Mesendoderm (in vitro differentiated cells): ENCODE data around the gene WNT9B.

Experiments
- DNase-seq: peaks from one replicate; pipeline ENCODE4 v3.0.0; 2013
- H2AK5ac ChIP-seq: 2 replicates; pipeline ENCODE4 v1.6.1; 2013; ENCODE audit warnings: low read length, inconsistent platforms
- H2BK120ac ChIP-seq: 2 replicates; pipeline ENCODE4 v1.6.1; 2013; ENCODE audit warnings: low read depth, mild to moderate bottlenecking, low read length, moderate library complexity, mixed read lengths
- H2BK15ac ChIP-seq: replicated peaks from 2 replicates; pipeline ENCODE4 v1.6.1; 2013; ENCODE audit warnings: low read depth, mild to moderate bottlenecking, moderate library complexity
- H2BK5ac ChIP-seq: 2 replicates; pipeline ENCODE4 v1.6.1; 2013; ENCODE audit warnings: low read length, inconsistent platforms
- H3K18ac ChIP-seq: 2 replicates; pipeline ENCODE4 v1.6.1; 2013; ENCODE audit warnings: mild to moderate bottlenecking, low read length, mixed read lengths
- H3K23ac ChIP-seq: one replicate; pipeline ENCODE4 v1.6.1; 2013; ENCODE audit warnings: low read length
- H3K27ac ChIP-seq: 2 replicates; pipeline ENCODE4 v1.5.1; 2013; ENCODE audit warnings: low read depth, mild to moderate bottlenecking, inconsistent platforms, low read length, moderate library complexity
- H3K27me3 ChIP-seq: 2 replicates; pipeline ENCODE4 v1.6.1; 2013; ENCODE audit warnings: low read length, control low read depth, mild to moderate bottlenecking, inconsistent platforms; ENCODE audit not compliant: insufficient read depth, poor library complexity
- H3K36me3 ChIP-seq: 2 replicates; pipeline ENCODE4 v1.6.1; 2013; ENCODE audit warnings: low read length, inconsistent platforms; ENCODE audit not compliant: control insufficient read depth, insufficient read depth
- H3K4ac ChIP-seq: one replicate; pipeline ENCODE4 v1.6.1; 2013; ENCODE audit warnings: low read depth, mild to moderate bottlenecking, low read length, moderate library complexity
- H3K4me1 ChIP-seq: 2 replicates; pipeline ENCODE4 v1.6.1; 2013; ENCODE audit warnings: low read depth, low read length, inconsistent platforms; ENCODE audit not compliant: control insufficient read depth
- H3K4me2 ChIP-seq: 2 replicates; pipeline ENCODE4 v1.6.1; 2013; ENCODE audit warnings: low read length
- H3K4me3 ChIP-seq: 2 replicates; pipeline ENCODE4 v1.5.1; 2013; ENCODE audit warnings: mild to moderate bottlenecking, low read length
- H3K56ac ChIP-seq: one replicate; pipeline ENCODE4 v1.6.1; 2013; ENCODE audit warnings: low read length
- H3K79me1 ChIP-seq: 2 replicates; pipeline ENCODE4 v1.6.1; 2013; ENCODE audit warnings: low read length, inconsistent platforms
- H3K79me2 ChIP-seq: 2 replicates; pipeline ENCODE4 v1.6.1; 2013; ENCODE audit warnings: mild to moderate bottlenecking, low read length; ENCODE audit not compliant: control insufficient read depth, insufficient read depth
- H3K9ac ChIP-seq: 2 replicates; pipeline ENCODE4 v1.6.1; 2013; ENCODE audit warnings: low read length, inconsistent platforms
- H4K5ac ChIP-seq: one replicate; pipeline ENCODE4 v1.6.1; 2013; ENCODE audit warnings: low read length
- H4K8ac ChIP-seq: one replicate; pipeline ENCODE4 v1.6.1; 2013; ENCODE audit warnings: low read depth, mild to moderate bottlenecking, control low read depth, low read length, moderate library complexity
- WGBS: extraction: QIAGEN DNeasy Blood & Tissue Kit; methylation state at CpG from one replicate; pipeline ENCODE4 v1.1.7; 2013; ENCODE audit warnings: low lambda C conversion rate, missing lambda C conversion rate; ENCODE audit not compliant: insufficient coverage; ENCODE audit errors: extremely low coverage; 5-methylcytosine and 5-hydroxymethylcytosine counted together

WNT9B gene

DNA sequence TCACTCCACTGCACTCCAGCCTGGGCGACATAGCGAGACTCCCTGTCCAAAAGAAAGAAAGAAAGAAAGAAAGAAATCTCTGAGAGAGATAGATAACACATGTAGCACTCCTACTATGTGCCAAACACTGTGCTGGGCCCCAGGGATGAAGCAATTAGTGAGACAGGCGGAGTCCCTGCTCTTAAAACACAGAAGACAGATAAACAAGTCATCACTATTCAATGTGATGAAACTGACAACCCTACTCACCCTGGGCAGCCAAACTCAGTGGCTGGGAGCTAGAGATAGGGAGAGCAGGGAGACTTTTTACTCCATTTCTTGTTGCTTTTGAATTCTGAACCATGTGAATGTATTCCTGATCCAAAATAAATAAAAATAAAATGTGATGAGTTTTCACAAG, 36.3 kb downstream of the WNT9B start:
- H3K23ac ChIP-seq: no peak overlapping the region
- H3K79me2 ChIP-seq: no peaks in the 10 kb centered on the region
- no peaks in the 10 kb centered on the region for H3K79me1 ChIP-seq
- H3K27ac ChIP-seq: no peak overlapping the region
- no peak overlapping the region for H3K9ac ChIP-seq
- H3K27me3 ChIP-seq: no peaks in the 10 kb centered on the region
- no peak for DNase-seq
- no peak overlapping the region for H4K8ac ChIP-seq
- no peak overlapping the region for H3K18ac ChIP-seq
- H3K56ac ChIP-seq: no peak overlapping the region
- no peaks in the 10 kb centered on the region for H3K36me3 ChIP-seq
- H3K4me3 ChIP-seq: no peak overlapping the region
- H4K5ac ChIP-seq: no peak overlapping the region
- H2BK5ac ChIP-seq: no peak overlapping the region
- H2BK15ac ChIP-seq: no peak overlapping the region
- H3K4ac ChIP-seq: no peak overlapping the region
- H2AK5ac ChIP-seq: no peak overlapping the region
- no peak overlapping the region for H2BK120ac ChIP-seq
- WGBS: no CpG with 5 or more reads among the region's 3 CpGs
- H3K4me1 ChIP-seq: no peaks in the 10 kb centered on the region
- no peak overlapping the region for H3K4me2 ChIP-seq

DNA sequence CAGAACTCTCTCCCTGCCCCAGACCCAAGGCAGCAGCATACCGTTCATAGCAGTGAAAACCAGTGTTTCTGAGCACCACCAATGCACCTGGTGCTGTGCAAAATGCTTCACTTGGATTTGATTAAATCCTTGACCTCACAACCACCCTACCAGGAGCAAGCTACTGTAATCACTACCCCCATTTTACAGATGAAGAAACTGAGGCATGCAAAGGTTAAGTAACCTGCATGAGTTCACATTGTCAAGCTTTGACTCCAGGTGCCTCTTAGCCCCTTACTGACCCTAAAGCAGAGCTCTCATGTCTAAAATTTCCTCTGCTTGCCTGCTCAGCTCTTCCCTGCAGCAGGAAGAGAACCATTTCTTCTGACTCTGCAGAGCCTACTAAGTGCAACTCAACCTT, 37.3 kb downstream of the WNT9B start:
- H3K9ac ChIP-seq: no peak overlapping the region
- H3K4me1 ChIP-seq: no peaks in the 10 kb centered on the region
- no peak overlapping the region for H2BK15ac ChIP-seq
- H4K8ac ChIP-seq: no peak overlapping the region
- no peak for DNase-seq
- no peaks in the 10 kb centered on the region for H3K79me2 ChIP-seq
- no peak overlapping the region for H3K4me2 ChIP-seq
- H4K5ac ChIP-seq: no peak overlapping the region
- H3K79me1 ChIP-seq: no peaks in the 10 kb centered on the region
- no peak overlapping the region for H2AK5ac ChIP-seq
- H3K36me3 ChIP-seq: no peaks in the 10 kb centered on the region
- no peak overlapping the region for H3K23ac ChIP-seq
- no peak overlapping the region for H3K4ac ChIP-seq
- H3K56ac ChIP-seq: no peak overlapping the region
- no peak overlapping the region for H2BK5ac ChIP-seq
- WGBS: no CpG with 5 or more reads among the region's 1 CpG
- H3K27ac ChIP-seq: no peak overlapping the region
- H3K27me3 ChIP-seq: no peaks in the 10 kb centered on the region
- H3K4me3 ChIP-seq: no peak overlapping the region
- no peak overlapping the region for H2BK120ac ChIP-seq
- no peak overlapping the region for H3K18ac ChIP-seq

DNA sequence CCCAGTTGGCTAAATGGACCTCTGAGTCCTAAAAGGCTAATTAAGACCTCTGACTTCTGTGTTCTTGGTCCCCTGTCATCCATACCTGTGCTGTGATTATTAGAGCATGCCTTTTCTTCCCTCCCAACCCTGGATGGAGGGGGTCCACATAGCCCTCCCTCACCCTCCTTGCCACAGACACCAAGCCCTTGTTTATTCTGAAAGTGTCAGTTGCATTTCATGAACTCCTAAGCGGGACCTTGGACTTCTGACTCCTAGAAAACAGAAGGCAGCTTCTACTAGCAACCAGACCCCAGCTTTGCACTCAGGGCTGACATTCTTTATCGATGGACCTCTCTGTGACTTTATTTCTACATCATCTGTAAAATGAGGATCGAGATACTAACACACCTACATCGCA, 38.1 kb downstream of the WNT9B start:
- no peak overlapping the region for H4K8ac ChIP-seq
- no peak overlapping the region for H2BK5ac ChIP-seq
- H3K4me3 ChIP-seq: no peak overlapping the region
- H3K79me1 ChIP-seq: no peaks in the 10 kb centered on the region
- no peaks in the 10 kb centered on the region for H3K79me2 ChIP-seq
- H3K56ac ChIP-seq: no peak overlapping the region
- no peak for DNase-seq
- H2AK5ac ChIP-seq: no peak overlapping the region
- no peak overlapping the region for H2BK15ac ChIP-seq
- H3K4me1 ChIP-seq: peaks cover 6% of the 10 kb centered on the region
- no peak overlapping the region for H3K18ac ChIP-seq
- H3K4ac ChIP-seq: no peak overlapping the region
- no peaks in the 10 kb centered on the region for H3K36me3 ChIP-seq
- no CpG with 5 or more reads among the region's 4 CpGs for WGBS
- no peak overlapping the region for H3K4me2 ChIP-seq
- H4K5ac ChIP-seq: no peak overlapping the region
- no peak overlapping the region for H3K23ac ChIP-seq
- H3K9ac ChIP-seq: no peak overlapping the region
- H3K27ac ChIP-seq: no peak overlapping the region
- no peak overlapping the region for H2BK120ac ChIP-seq
- no peaks in the 10 kb centered on the region for H3K27me3 ChIP-seq

GRCh38 chr17:46889992-46890564, 38.7 kb downstream of the WNT9B start:
- Histone ChIP-seq H2BK5ac (no peak overlapping the region), H3K27me3 (no peaks in the 10 kb centered on the region), H3K4me2 (no peak overlapping the region), H3K79me2 (no peaks in the 10 kb centered on the region), H4K8ac (no peak overlapping the region), H2AK5ac (no peak overlapping the region), H3K4me1 (peaks cover 10% of the 10 kb centered on the region), H3K18ac (no peak overlapping the region), H3K23ac (no peak overlapping the region), H3K27ac (no peak overlapping the region), H3K79me1 (no peaks in the 10 kb centered on the region), H3K9ac (no peak overlapping the region), H3K56ac (no peak overlapping the region), H2BK120ac (no peak overlapping the region), H3K36me3 (no peaks in the 10 kb centered on the region), H3K4me3 (no peak overlapping the region), H4K5ac (no peak overlapping the region), H3K4ac (no peak overlapping the region), H2BK15ac (no peak overlapping the region)
- DNase-seq: no peak
- no CpG with 5 or more reads among the region's 13 CpGs for WGBS

DNA sequence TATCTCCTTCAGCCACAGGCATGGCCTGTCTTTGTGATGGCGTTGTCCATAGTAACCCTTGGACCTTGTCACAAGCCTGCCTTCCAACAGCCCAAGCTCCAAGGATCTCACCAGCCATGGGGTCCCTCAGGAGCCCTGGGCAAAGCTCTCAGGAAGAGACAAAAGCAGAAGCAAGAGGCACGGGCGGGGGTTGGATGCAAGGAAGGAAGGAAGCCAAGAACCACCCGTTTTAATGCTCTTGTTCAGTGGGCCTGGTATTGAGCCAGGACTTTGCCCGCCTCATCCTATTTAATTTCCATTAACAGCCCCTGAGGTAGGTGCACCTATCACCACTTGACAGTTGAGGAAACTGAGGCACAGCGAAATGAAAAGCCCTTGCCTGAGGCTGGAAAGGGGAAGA, 39.3 kb downstream of the WNT9B start:
- no peak overlapping the region for H3K4me3 ChIP-seq
- no peak overlapping the region for H3K4ac ChIP-seq
- WGBS: no CpG with 5 or more reads among the region's 6 CpGs
- no peaks in the 10 kb centered on the region for H3K79me2 ChIP-seq
- H3K23ac ChIP-seq: no peak overlapping the region
- no peak overlapping the region for H3K56ac ChIP-seq
- no peak overlapping the region for H4K8ac ChIP-seq
- H3K27ac ChIP-seq: no peak overlapping the region
- H4K5ac ChIP-seq: no peak overlapping the region
- H3K4me1 ChIP-seq: peaks cover 13% of the 10 kb centered on the region
- no peaks in the 10 kb centered on the region for H3K79me1 ChIP-seq
- no peaks in the 10 kb centered on the region for H3K27me3 ChIP-seq
- no peak for DNase-seq
- H3K9ac ChIP-seq: no peak overlapping the region
- H3K18ac ChIP-seq: no peak overlapping the region
- no peak overlapping the region for H3K4me2 ChIP-seq
- no peaks in the 10 kb centered on the region for H3K36me3 ChIP-seq
- H2AK5ac ChIP-seq: no peak overlapping the region
- H2BK5ac ChIP-seq: no peak overlapping the region
- H2BK120ac ChIP-seq: no peak overlapping the region
- no peak overlapping the region for H2BK15ac ChIP-seq

GRCh38 chr17:46892192-46892703, 40.9 kb downstream of the WNT9B start:
- Histone ChIP-seq H2BK5ac (no peak overlapping the region), H2BK120ac (no peak overlapping the region), H3K4ac (no peak overlapping the region), H4K5ac (no peak overlapping the region), H2AK5ac (no peak overlapping the region), H3K27me3 (no peaks in the 10 kb centered on the region), H3K18ac (no peak overlapping the region), H3K27ac (no peak overlapping the region), H2BK15ac (no peak overlapping the region), H3K23ac (no peak overlapping the region), H3K79me1 (no peaks in the 10 kb centered on the region), H3K4me2 (no peak overlapping the region), H3K56ac (no peak overlapping the region), H3K9ac (no peak overlapping the region), H3K4me1 (peaks cover 13% of the 10 kb centered on the region), H3K79me2 (no peaks in the 10 kb centered on the region), H3K4me3 (no peak overlapping the region), H4K8ac (no peak overlapping the region), H3K36me3 (no peaks in the 10 kb centered on the region)
- DNase-seq: no peak
- WGBS: no CpG with 5 or more reads among the region's 4 CpGs
